ENCODE results near the gene UBE2F. TPM values are rescaled to one million over a fixed set of nuclear protein-coding genes. Genes with fewer than 3 reads are reported as not detected.

Gene UBE2F
- total RNA-seq, 1 donor from 2014 or later: 38.6 TPM

GRCh38 chr2:237939251-237939650 is 27.6 kb upstream of the UBE2F start:
- H3K4me3 Mint-ChIP-seq (ENCODE audit: low read depth): no peak overlapping the region
- H3K36me3 Mint-ChIP-seq (ENCODE audit: insufficient read depth): no peaks in the 10 kb centered on the region
- no peak for DNase-seq (ENCODE audit: low spot score, unreplicated experiment)
- peaks cover 16% of the 10 kb centered on the region for H3K4me1 Mint-ChIP-seq (ENCODE audit: low read depth)
- TF ChIP-seq CTCF (IDR thresholded peaks at IDR 0.05; ENCODE audit: unreplicated experiment): no peak
- no peak overlapping the region for H3K27ac Mint-ChIP-seq
- H3K9me3 Mint-ChIP-seq (ENCODE audit: low read depth): peaks cover 4% of the 10 kb centered on the region
- no peaks in the 10 kb centered on the region for H3K27me3 Mint-ChIP-seq

DNA sequence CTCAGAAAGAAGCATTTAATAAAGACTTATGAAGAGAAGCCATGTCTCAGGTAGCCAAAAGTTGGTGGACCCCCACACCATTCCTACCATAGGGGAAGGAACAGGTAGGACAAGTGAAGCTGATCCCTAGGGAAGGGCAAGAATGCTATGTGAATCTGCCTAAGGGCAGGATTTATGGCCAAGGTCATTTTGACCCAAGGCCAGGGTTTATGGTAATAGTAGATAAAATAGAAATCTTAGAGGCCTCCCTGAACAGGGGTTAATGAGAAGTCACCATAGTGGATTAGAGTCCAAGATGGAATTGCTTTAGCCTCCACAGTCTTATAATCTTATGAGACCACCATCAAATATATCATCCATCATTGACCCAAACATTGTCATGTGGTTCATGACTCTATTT is 26.0 kb upstream of the UBE2F start:
- Mint-ChIP-seq H3K9me3 (ENCODE audit: low read depth) (peaks cover 7% of the 10 kb centered on the region), H3K4me1 (ENCODE audit: low read depth) (peaks cover 16% of the 10 kb centered on the region), H3K4me3 (ENCODE audit: low read depth) (no peak overlapping the region), H3K36me3 (ENCODE audit: insufficient read depth) (no peaks in the 10 kb centered on the region), H3K27me3 (no peaks in the 10 kb centered on the region), H3K27ac (peak overlapping the region; percentile 85)
- no peak for DNase-seq (ENCODE audit: low spot score, unreplicated experiment)
- TF ChIP-seq CTCF (IDR thresholded peaks at IDR 0.05; ENCODE audit: unreplicated experiment): no peak

DNA sequence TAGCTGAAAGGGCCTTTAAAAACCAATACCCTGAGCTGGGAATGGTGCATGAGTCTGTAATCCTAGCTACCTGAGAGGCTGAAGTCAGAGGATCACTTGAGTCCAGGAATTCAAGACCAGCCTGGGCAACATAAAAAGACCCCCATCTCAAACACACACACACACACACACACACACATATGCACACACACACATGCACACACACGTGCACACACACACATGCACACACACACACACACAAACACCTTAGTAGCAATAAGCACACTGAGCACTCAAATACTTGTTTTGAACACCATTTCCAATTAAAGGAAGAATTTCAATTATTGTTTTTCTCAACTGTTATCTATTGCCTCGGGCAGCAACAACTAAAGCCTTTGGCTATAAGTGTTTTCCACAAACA is 25.6 kb upstream of the UBE2F start:
- no peak for DNase-seq (ENCODE audit: low spot score, unreplicated experiment)
- Mint-ChIP-seq H3K27me3 (no peaks in the 10 kb centered on the region), H3K4me3 (ENCODE audit: low read depth) (no peak overlapping the region), H3K27ac (no peak overlapping the region), H3K9me3 (ENCODE audit: low read depth) (peaks cover 7% of the 10 kb centered on the region), H3K4me1 (ENCODE audit: low read depth) (peaks cover 16% of the 10 kb centered on the region), H3K36me3 (ENCODE audit: insufficient read depth) (no peaks in the 10 kb centered on the region)
- TF ChIP-seq CTCF (IDR thresholded peaks at IDR 0.05; ENCODE audit: unreplicated experiment): no peak

GRCh38 chr2:237942513-237942899 is 24.3 kb upstream of the UBE2F start:
- Mint-ChIP-seq H3K36me3 (ENCODE audit: insufficient read depth) (no peaks in the 10 kb centered on the region), H3K9me3 (ENCODE audit: low read depth) (peaks cover 7% of the 10 kb centered on the region), H3K4me3 (ENCODE audit: low read depth) (no peak overlapping the region), H3K27ac (no peak overlapping the region), H3K4me1 (ENCODE audit: low read depth) (peaks cover 16% of the 10 kb centered on the region), H3K27me3 (peaks cover 4% of the 10 kb centered on the region)
- TF ChIP-seq CTCF (IDR thresholded peaks at IDR 0.05; ENCODE audit: unreplicated experiment): no peak
- DNase-seq (ENCODE audit: low spot score, unreplicated experiment): no peak

- no peaks in the 10 kb centered on the region for H3K36me3 Mint-ChIP-seq (ENCODE audit: insufficient read depth)
- peaks cover 16% of the 10 kb centered on the region for H3K4me1 Mint-ChIP-seq (ENCODE audit: low read depth)
- no peak for DNase-seq (ENCODE audit: low spot score, unreplicated experiment)
- no peak overlapping the region for H3K4me3 Mint-ChIP-seq (ENCODE audit: low read depth)
- no peak overlapping the region for H3K27ac Mint-ChIP-seq
- TF ChIP-seq CTCF (IDR thresholded peaks at IDR 0.05; ENCODE audit: unreplicated experiment): no peak
- peaks cover 7% of the 10 kb centered on the region for H3K9me3 Mint-ChIP-seq (ENCODE audit: low read depth)
- peaks cover 4% of the 10 kb centered on the region for H3K27me3 Mint-ChIP-seq
Observed at GRCh38 chr2:237943395-237944094, 23.3 kb upstream of the UBE2F start.

Measured in progenitor cell of endocrine pancreas (in vitro differentiated cells).